ENCODE measurements around the gene TSSK6.

GRCh38 chr19:19482809-19483596 is 32.3 kb downstream of the TSSK6 start:
- TF ChIP-seq POLR2A (IDR thresholded peaks at IDR 0.05; ENCODE audit: low read depth, low read length): no peak
- TF ChIP-seq, protein P1, sequence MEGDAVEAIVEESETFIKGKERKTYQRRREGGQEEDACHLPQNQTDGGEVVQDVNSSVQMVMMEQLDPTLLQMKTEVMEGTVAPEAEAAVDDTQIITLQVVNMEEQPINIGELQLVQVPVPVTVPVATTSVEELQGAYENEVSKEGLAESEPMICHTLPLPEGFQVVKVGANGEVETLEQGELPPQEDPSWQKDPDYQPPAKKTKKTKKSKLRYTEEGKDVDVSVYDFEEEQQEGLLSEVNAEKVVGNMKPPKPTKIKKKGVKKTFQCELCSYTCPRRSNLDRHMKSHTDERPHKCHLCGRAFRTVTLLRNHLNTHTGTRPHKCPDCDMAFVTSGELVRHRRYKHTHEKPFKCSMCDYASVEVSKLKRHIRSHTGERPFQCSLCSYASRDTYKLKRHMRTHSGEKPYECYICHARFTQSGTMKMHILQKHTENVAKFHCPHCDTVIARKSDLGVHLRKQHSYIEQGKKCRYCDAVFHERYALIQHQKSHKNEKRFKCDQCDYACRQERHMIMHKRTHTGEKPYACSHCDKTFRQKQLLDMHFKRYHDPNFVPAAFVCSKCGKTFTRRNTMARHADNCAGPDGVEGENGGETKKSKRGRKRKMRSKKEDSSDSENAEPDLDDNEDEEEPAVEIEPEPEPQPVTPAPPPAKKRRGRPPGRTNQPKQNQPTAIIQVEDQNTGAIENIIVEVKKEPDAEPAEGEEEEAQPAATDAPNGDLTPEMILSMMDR (conservative IDR thresholded peaks at IDR 0.05; ENCODE audit: low read depth, low read length): no peak

Measured in IMR-90 (cell line).